Peyer's patch (tissue), 4 donors: Measurements from ENCODE around the gene LTBR.

Experiments
- CTCF ChIP-seq, 6 experiments: fragments of 450-650 bp in 4 of 6; fragments of 200-600 bp in 2 of 6; sonication (generic) in 1 of 6; IDR thresholded peaks; one replicate each; pipeline ENCODE4 v1.5.1; 2017 to 2019; ENCODE audit warnings: antibody characterized with exemption in 6 of 6, mild to moderate bottlenecking in 3 of 6, moderate library complexity in 1 of 6
- POLR2A ChIP-seq, 2 donors: fragments of 450-650 bp; IDR thresholded peaks; one replicate each; pipeline ENCODE4 v1.5.1; 2017; ENCODE audit warnings: antibody characterized with exemption in 2 of 2, mild to moderate bottlenecking in 2 of 2, moderate library complexity in 2 of 2

- TF ChIP-seq CTCF (IDR thresholded peaks at IDR 0.05) (no peak), POLR2A (IDR thresholded peaks at IDR 0.05) (no peak)
Observed at GRCh38 chr12:6432991-6433390, 49.0 kb downstream of the LTBR start.
